T-helper 22 cell (primary cell): Measurements from ENCODE around the gene ARSI.

Source experiments
- DNase-seq: peaks from one replicate; pipeline ENCODE4 v3.0.0-alpha.2; 2020; ENCODE audit warnings: low read depth

The ARSI gene

GRCh38 chr5:150293091-150293941, 9.4 kb downstream of the ARSI start:
- no peak for DNase-seq

- no peak for DNase-seq
Observed at GRCh38 chr5:150291388-150292385, 11.0 kb downstream of the ARSI start.

GRCh38 chr5:150289551-150290390, 12.9 kb downstream of the ARSI start, which contains the start of gene CAMK2A:
CAMK2A (minus strand) TSS chr5:150289773; CDS start chr5:150289625, 148 bp downstream.
- no peak for DNase-seq

DNA sequence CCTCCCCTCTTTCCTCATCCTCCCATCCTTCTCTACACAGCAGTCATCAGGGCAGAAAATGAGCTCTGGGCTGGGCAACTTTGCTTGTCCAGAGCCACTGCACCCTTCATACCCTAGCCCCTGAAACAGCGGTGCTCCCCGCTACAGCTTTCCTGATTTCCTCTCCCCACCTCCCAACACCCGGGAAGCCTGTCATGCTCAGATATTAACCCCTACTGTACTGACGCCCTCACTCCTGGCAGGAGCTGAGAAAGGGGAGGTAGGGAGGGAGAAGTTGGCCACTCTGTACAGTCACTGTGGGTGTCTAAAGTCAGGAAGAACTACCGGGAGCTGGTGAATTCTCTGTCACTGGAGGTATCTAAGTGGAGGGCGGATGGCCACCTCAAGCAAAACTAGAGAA, 13.9 kb downstream of the ARSI start:
- no peak for DNase-seq

- no peak for DNase-seq
Observed at GRCh38 chr5:150288361-150288760, 14.3 kb downstream of the ARSI start.

- no peak for DNase-seq
Observed at GRCh38 chr5:150286820-150287219, 15.9 kb downstream of the ARSI start.

DNA sequence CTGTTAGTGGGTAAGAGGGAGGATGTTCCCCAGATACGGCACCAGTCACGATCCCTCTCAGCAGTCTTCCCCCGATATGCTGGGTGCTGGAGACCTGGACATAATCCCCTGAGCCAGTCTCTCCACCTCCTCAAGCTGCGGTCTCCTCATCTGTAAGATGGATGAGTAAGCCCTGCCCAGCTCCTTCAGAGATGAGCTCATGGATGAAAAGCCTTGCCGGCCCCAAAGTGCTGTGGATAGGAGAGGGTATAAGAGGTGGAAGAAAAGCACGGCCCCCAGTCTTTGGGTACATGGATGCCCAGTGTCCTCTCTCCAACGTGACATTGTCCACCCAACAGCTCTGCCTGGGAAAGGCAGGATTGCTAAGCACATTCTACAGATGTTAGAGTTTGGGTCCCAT, 17.6 kb downstream of the ARSI start:
- no peak for DNase-seq

GRCh38 chr5:150284311-150284710, 18.4 kb downstream of the ARSI start:
- no peak for DNase-seq

GRCh38 chr5:150283904-150284303, 18.8 kb downstream of the ARSI start:
- no peak for DNase-seq

DNA sequence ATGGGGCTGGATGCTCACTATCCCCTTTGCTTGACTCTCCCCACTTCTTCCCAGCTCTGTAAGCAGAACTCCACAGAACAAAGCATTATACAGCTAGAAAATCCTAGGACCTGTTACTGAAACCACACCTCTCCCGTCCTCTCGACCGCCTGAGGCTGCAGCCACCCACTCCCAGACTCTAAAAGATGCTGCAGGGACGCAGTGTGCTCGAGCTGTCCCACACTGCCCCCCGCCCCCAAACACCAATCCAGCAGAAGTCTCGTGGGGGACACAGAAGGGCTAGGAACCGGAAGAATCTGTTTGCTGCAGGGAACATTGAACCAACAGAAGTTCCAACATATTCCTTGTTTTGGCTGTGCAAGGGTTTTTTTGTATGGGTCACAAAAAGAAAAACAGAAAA, 20.7 kb downstream of the ARSI start:
- DNase-seq: no peak

DNA sequence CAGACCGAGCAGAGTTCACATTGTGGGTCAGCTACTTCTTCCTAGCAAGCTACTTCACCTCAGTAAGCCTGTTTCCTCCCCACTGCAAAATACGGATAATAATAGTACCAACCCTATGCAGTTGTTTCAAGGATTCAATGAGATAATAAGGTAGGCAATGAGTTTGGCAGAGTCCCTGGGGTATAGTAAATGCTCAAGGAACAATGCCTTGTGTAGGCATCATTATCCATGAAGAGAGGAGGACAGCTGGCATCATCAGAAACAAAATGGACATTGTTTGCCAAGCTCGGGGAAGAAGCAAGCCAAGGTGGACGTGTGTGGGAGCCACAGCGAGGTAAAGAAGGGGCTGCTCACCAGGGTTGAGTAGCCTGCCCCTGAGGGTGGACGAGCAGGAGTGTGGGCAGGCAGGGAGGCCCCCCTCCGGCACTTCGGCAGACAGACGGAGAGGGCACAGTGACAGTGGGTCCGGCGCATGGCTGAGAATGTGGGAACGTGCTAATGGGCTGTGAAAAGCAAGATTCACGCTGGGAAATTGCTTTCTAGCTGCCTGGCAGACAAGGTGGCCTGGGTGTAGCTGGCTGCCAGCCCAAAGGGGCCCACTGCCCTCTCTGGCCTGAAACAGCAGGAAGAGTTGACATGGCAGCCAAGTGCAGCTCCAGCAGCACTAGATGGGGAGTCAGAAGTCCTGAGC, 23.2 kb downstream of the ARSI start:
- no peak for DNase-seq

DNA sequence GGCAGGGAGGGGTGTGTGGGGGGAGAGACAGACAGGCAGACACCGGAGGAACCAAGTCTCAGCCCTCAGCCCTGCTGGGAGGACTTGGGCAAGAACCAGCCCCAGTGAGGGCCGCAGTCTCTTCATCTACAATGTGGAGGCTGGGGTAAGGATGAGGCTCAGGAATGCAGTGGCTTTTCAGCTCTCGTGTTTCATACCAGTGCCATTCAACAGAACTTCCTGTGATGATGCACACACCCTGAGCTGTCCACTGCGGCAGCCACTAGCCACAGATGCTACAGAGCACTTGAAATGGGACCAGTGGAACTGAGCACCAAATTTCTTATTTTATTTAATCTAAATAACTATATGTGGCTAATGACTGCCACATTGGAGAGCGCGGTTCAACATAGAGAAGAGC, 23.8 kb downstream of the ARSI start:
- no peak for DNase-seq

GRCh38 chr5:150278046-150278730, 24.5 kb downstream of the ARSI start:
- no peak for DNase-seq

- no peak for DNase-seq
Observed at GRCh38 chr5:150277043-150277442, 25.7 kb downstream of the ARSI start.

GRCh38 chr5:150274811-150275210, 27.9 kb downstream of the ARSI start:
- DNase-seq: no peak

- DNase-seq: no peak
Observed at GRCh38 chr5:150272531-150272930, 30.2 kb downstream of the ARSI start.

DNA sequence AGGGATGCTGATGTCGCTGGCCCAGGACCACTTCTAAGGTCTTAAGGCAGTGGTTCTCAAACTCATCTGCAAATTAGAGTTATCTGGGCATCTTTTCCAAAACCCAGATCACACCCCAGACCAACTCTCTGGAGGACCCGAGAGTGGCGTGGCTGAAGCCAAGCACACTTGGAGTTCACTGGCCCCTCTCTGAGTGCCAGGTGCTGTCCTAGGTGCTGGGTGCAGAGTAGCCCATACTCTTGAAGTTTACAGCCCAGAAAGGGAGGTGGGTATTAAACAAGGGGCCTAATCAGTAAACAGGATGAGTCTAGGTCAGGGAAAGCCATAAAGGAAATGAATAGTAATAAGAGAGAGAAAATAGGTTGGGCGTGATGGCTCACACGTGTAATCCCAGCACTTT, 30.8 kb downstream of the ARSI start:
- DNase-seq: no peak

- DNase-seq: no peak
Observed at GRCh38 chr5:150271296-150271692, 31.4 kb downstream of the ARSI start.

DNA sequence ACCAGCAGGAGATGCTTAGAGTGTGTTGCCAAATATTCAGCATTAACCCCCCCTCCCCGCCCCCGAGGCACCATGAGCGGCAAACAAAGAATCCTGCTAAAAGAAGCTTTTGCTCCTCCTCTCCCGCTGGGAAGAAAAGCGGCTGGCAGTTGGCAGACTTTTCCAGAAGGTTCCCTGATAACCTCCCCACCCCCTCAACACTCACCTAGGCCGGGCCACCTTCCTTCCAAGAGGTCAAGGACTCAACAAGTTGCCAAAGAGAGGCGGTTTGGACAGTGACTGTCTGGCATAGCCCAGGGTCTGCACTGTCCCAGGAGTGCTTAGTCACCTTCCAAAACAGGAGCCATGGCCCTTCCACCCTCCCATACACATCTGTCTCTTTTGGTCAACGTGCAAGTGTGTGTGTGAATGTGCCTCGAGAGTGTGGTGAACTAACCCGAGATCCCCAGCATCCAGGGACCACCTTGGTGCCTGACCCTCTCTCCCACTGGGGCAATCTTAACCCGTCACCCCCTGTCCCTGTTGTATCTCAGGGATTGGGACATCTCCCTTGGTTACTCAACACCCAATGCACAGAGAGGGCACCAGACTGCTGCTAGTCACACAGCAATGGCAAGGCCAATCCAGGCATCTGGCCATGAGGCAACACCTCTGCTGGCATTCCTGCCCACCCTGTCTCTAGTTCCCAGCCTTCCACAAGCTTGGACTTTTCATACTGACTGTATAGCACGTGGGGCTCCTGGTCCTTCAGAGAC, 32.0 kb downstream of the ARSI start:
- DNase-seq: no peak

GRCh38 chr5:150266871-150267291, 35.8 kb downstream of the ARSI start:
- no peak for DNase-seq
